Activated naive CD4-positive, alpha-beta T cell treated with anti-CD3 and anti-CD28 coated beads, Interleukin-2, amount 50 U/mL, for 72 hours (primary cell): ENCODE data around the gene TSPOAP1. TPM values are rescaled to one million over a fixed set of nuclear protein-coding genes. Genes with fewer than 3 reads are reported as not detected.
A peak's percentile ranks its signal among the peaks of the same experiment; 100 is the strongest.
"Not testable (repeated sequence)": the region's sequence is repeated elsewhere in the genome, so short reads cannot be mapped to it uniquely, and the experiment has no call there.

Experiments
- ATAC-seq, 2 donors: fragments of 150-1000 bp; cut with Tn5 transposase; 2 replicates each; pipeline ENCODE4 v1.10.0; 2021; ENCODE audit warnings: mild to moderate bottlenecking in 2 of 2, moderate library complexity in 2 of 2
- DNase-seq, 2 donors: peaks; one replicate each; pipeline ENCODE4 v3.0.0; 2021 to 2022; ENCODE audit warnings: low spot score in 2 of 2
- H3K27ac Mint-ChIP-seq, 2 donors: one replicate each; pipeline ENCODE4 v1.8.0; 2022; ENCODE audit warnings: mild to moderate bottlenecking in 2 of 2, mixed read lengths in 2 of 2
- H3K36me3 Mint-ChIP-seq, 2 donors: one replicate each; pipeline ENCODE4 v1.8.0; 2022; ENCODE audit warnings: mixed read lengths in 2 of 2
- H3K9me3 Mint-ChIP-seq, 2 donors: one replicate each; pipeline ENCODE4 v1.8.0; 2022; ENCODE audit warnings: mixed read lengths in 2 of 2
- total RNA-seq, 2 donors: library from RNA; stranded (reverse); gene quantifications; one replicate each; pipeline ENCODE4 v1.2.3, GENCODE V29; 2022

The TSPOAP1 gene
- total RNA-seq, 2 donors from 2014 or later = 19.2 to 123 TPM

- Mint-ChIP-seq H3K27ac (peak overlapping the region; percentile 93 to 99), H3K36me3 (peaks cover 49 to 58% of the 10 kb centered on the region in 2 donors), H3K9me3 (no peaks in the 10 kb centered on the region)
- DNase-seq = no peak
- ATAC-seq = peak; percentile 13 to 43
Measured at GRCh38 chr17:58351182-58351581, 22.6 kb upstream of the TSPOAP1 start.

- peaks cover 74 to 82% of the 10 kb centered on the region in 2 donors for H3K36me3 Mint-ChIP-seq
- H3K9me3 Mint-ChIP-seq = no peaks in the 10 kb centered on the region
- DNase-seq (no peak), ATAC-seq (no peak)
- H3K27ac Mint-ChIP-seq = peak overlapping the region in 1 of 2 donors; percentile 100
Measured at GRCh38 chr17:58348038-58348437, 19.4 kb upstream of the TSPOAP1 start.

- Mint-ChIP-seq H3K9me3 (no peaks in the 10 kb centered on the region), H3K27ac (peak overlapping the region; percentile 95 to 100), H3K36me3 (peaks cover 82 to 87% of the 10 kb centered on the region in 2 donors)
- ATAC-seq (no peak), DNase-seq (no peak)
Measured at GRCh38 chr17:58345500-58345899, 16.9 kb upstream of the TSPOAP1 start.

- H3K27ac Mint-ChIP-seq = peak overlapping the region; percentile 95 to 100
- ATAC-seq = peak; percentile 38 to 63
- peak in 1 of 2 donors; percentile 52 for DNase-seq
- H3K9me3 Mint-ChIP-seq = no peaks in the 10 kb centered on the region
- H3K36me3 Mint-ChIP-seq = peaks cover 87 to 92% of the 10 kb centered on the region in 2 donors
Measured at GRCh38 chr17:58344791-58345157, 16.2 kb upstream of the TSPOAP1 start.

- Mint-ChIP-seq H3K27ac (peak overlapping the region; percentile 95 to 100), H3K36me3 (peaks cover 87 to 92% of the 10 kb centered on the region in 2 donors), H3K9me3 (no peaks in the 10 kb centered on the region)
- peak; percentile 83 to 94 for DNase-seq
- peak; percentile 87 to 89 for ATAC-seq
Measured at GRCh38 chr17:58344047-58344790, 15.6 kb upstream of the TSPOAP1 start.

- Mint-ChIP-seq H3K27ac (peak overlapping the region; percentile 95 to 100), H3K9me3 (no peaks in the 10 kb centered on the region), H3K36me3 (peaks cover 79 to 89% of the 10 kb centered on the region in 2 donors)
- DNase-seq = no peak
- ATAC-seq = no peak
Measured at GRCh38 chr17:58343131-58343530, 14.5 kb upstream of the TSPOAP1 start.

GRCh38 chr17:58341861-58342475 is 13.4 kb upstream of the TSPOAP1 start:
- DNase-seq (no peak), ATAC-seq (no peak)
- H3K9me3 Mint-ChIP-seq = no peaks in the 10 kb centered on the region
- peak overlapping the region; percentile 100 for H3K27ac Mint-ChIP-seq
- H3K36me3 Mint-ChIP-seq = peaks cover 81 to 89% of the 10 kb centered on the region in 2 donors

GRCh38 chr17:58341136-58341860 is 12.7 kb upstream of the TSPOAP1 start:
- not testable (repeated sequence) for H3K9me3 Mint-ChIP-seq
- H3K36me3 Mint-ChIP-seq = peaks cover 82 to 87% of the 10 kb centered on the region in 2 donors

GRCh38 chr17:58340405-58340876 is 11.8 kb upstream of the TSPOAP1 start:
- Mint-ChIP-seq H3K9me3 (no peaks in the 10 kb centered on the region), H3K36me3 (peaks cover 78 to 82% of the 10 kb centered on the region in 2 donors), H3K27ac (peak overlapping the region; percentile 100)
- DNase-seq = no peak
- no peak for ATAC-seq

More at GRCh38 chr17:58341136-58341860, 12.7 kb upstream of the TSPOAP1 start:
- peak overlapping the region; percentile 100 for H3K27ac Mint-ChIP-seq
- ATAC-seq, DNase-seq: not testable (repeated sequence)

- H3K9me3 Mint-ChIP-seq = no peaks in the 10 kb centered on the region
- H3K36me3 Mint-ChIP-seq = peaks cover 72 to 80% of the 10 kb centered on the region in 2 donors
- DNase-seq = no peak
- no peak for ATAC-seq
- H3K27ac Mint-ChIP-seq = peak overlapping the region; percentile 100
Measured at GRCh38 chr17:58339755-58340404, 11.3 kb upstream of the TSPOAP1 start.

- peak; percentile 38 to 46 for ATAC-seq
- peak in 1 of 2 donors; percentile 86 for DNase-seq
- H3K9me3 Mint-ChIP-seq = no peaks in the 10 kb centered on the region
Measured at GRCh38 chr17:58338841-58339754, 10.5 kb upstream of the TSPOAP1 start.

GRCh38 chr17:58338454-58338840 is 9.9 kb upstream of the TSPOAP1 start:
- ATAC-seq = peak; percentile 4 to 16
- Mint-ChIP-seq H3K9me3 (no peaks in the 10 kb centered on the region), H3K27ac (peak overlapping the region; percentile 100), H3K36me3 (peaks cover 78 to 80% of the 10 kb centered on the region in 2 donors)
- DNase-seq = no peak

More at GRCh38 chr17:58338841-58339754, 10.5 kb upstream of the TSPOAP1 start:
- H3K36me3 Mint-ChIP-seq = peaks cover 75 to 83% of the 10 kb centered on the region in 2 donors
- peak overlapping the region; percentile 100 for H3K27ac Mint-ChIP-seq

- peak; percentile 93 to 96 for DNase-seq
- ATAC-seq = peak; percentile 75 to 78
- Mint-ChIP-seq H3K9me3 (no peaks in the 10 kb centered on the region), H3K36me3 (peaks cover 75 to 78% of the 10 kb centered on the region in 2 donors), H3K27ac (peak overlapping the region; percentile 100)
Measured at GRCh38 chr17:58337600-58338453, 9.2 kb upstream of the TSPOAP1 start.

GRCh38 chr17:58337210-58337599 is 8.6 kb upstream of the TSPOAP1 start:
- DNase-seq (no peak), ATAC-seq (no peak)
- Mint-ChIP-seq H3K9me3 (no peaks in the 10 kb centered on the region), H3K36me3 (peaks cover 75 to 76% of the 10 kb centered on the region in 2 donors), H3K27ac (peak overlapping the region; percentile 100)
